Activated B cell treated with CpG ODN at 0.5 μM for 24 hours (primary cell): ENCODE data around the gene CDC42. TPM values are rescaled to one million over a fixed set of nuclear protein-coding genes. Genes with fewer than 3 reads are reported as not detected.

Source experiments
- ATAC-seq: fragments of 200-7000 bp; cut with Tn5 transposase; one replicate; pipeline ENCODE4 v1.10.0; 2021; ENCODE audit warnings: low read depth, mild to moderate bottlenecking, moderate library complexity
- CTCF ChIA-PET: fragments of 350-600 bp; sonication (Branson Sonifier 250); formaldehyde crosslinking; loops from one replicate; lab custom pipeline; 2021; ENCODE audit warnings: antibody characterized with exemption; lab: Charles Lee
- POLR2A ChIA-PET: fragments of 350-600 bp; sonication (Branson Sonifier 250); formaldehyde crosslinking; loops from one replicate; lab custom pipeline; 2021; ENCODE audit warnings: antibody characterized with exemption; lab: Charles Lee
- DNase-seq: peaks from one replicate; pipeline ENCODE4 v3.0.0; 2022
- H3K27ac Mint-ChIP-seq: one replicate; pipeline ENCODE4 v1.8.0; 2020; ENCODE audit warnings: mixed read lengths
- H3K27me3 Mint-ChIP-seq: one replicate; pipeline ENCODE4 v1.8.0; 2021; ENCODE audit warnings: mixed read lengths
- H3K36me3 Mint-ChIP-seq: one replicate; pipeline ENCODE4 v1.8.0; 2021; ENCODE audit warnings: low read depth, mixed read lengths
- H3K4me1 Mint-ChIP-seq: one replicate; pipeline ENCODE4 v1.8.0; 2021; ENCODE audit warnings: mixed read lengths
- H3K4me3 Mint-ChIP-seq: one replicate; pipeline ENCODE4 v1.8.0; 2020; ENCODE audit warnings: mild to moderate bottlenecking, mixed read lengths
- H3K9me3 Mint-ChIP-seq: one replicate; pipeline ENCODE4 v1.8.0; 2020; ENCODE audit warnings: mixed read lengths
- CTCF ChIP-seq: fragments of 200-600 bp; IDR thresholded peaks from one replicate; pipeline ENCODE4 v1.8.0; 2022; ENCODE audit warnings: antibody characterized with exemption, mild to moderate bottlenecking
- intact Hi-C: fragments of 100-400 bp; cut with micrococcal nuclease; formaldehyde crosslinking; loops from one replicate; pipeline ENCODE4 v1.15.1; 2024
- total RNA-seq: library from RNA; stranded (reverse); gene quantifications from 2 replicates; pipeline ENCODE4 v1.2.3, GENCODE V29; 2022

Gene CDC42
- total RNA-seq, 1 donor from 2014 or later: 310 TPM

GRCh38 chr1:22041505-22041904, 11.0 kb upstream of the CDC42 start:
- Mint-ChIP-seq H3K4me1 (peaks cover 60% of the 10 kb centered on the region), H3K36me3 (no peaks in the 10 kb centered on the region), H3K27ac (peak overlapping the region; percentile 57), H3K9me3 (peaks cover 4% of the 10 kb centered on the region), H3K4me3 (no peak overlapping the region), H3K27me3 (no peaks in the 10 kb centered on the region)
- no peak for ATAC-seq
- intact Hi-C loops: no loop called here
- no peak for DNase-seq
- CTCF ChIA-PET: no interaction called here
- POLR2A ChIA-PET: interaction anchor here (9.6 to 22.8 kb wide), 2 partner anchors 11 to 14 kb away, joined by 158 to 659 read pairs; partner anchors contain the start of gene CDC42
- TF ChIP-seq CTCF: no peak

- ATAC-seq: no peak
- ChIA-PET CTCF (no interaction called here), POLR2A (interaction anchor here (9.6 to 22.8 kb wide), 2 partner anchors 9 to 16 kb away, joined by 158 to 659 read pairs; partner anchors contain the start of gene CDC42)
- no peak for TF ChIP-seq CTCF
- intact Hi-C loops: no loop called here
- no peaks in the 10 kb centered on the region for H3K36me3 Mint-ChIP-seq
- H3K9me3 Mint-ChIP-seq: peaks cover 4% of the 10 kb centered on the region
- H3K4me1 Mint-ChIP-seq: peaks cover 56% of the 10 kb centered on the region
- no peaks in the 10 kb centered on the region for H3K27me3 Mint-ChIP-seq
- H3K4me3 Mint-ChIP-seq: no peak overlapping the region
- DNase-seq: no peak
- no peak overlapping the region for H3K27ac Mint-ChIP-seq
These were observed 9.2 kb upstream of the CDC42 start for GRCh38 chr1:22043198-22043769.

- intact Hi-C loops: no loop called here
- Mint-ChIP-seq H3K9me3 (peaks cover 4% of the 10 kb centered on the region), H3K27me3 (no peaks in the 10 kb centered on the region), H3K4me1 (peaks cover 53% of the 10 kb centered on the region), H3K27ac (no peak overlapping the region), H3K36me3 (no peaks in the 10 kb centered on the region), H3K4me3 (no peak overlapping the region)
- TF ChIP-seq CTCF: no peak
- POLR2A ChIA-PET: interaction anchor here (1.1 to 22.8 kb wide), 3 partner anchors 7 to 26 kb away, joined by 3 to 659 read pairs (median 158); partner anchors contain the start of gene CDC42
- DNase-seq (no peak), ATAC-seq (no peak)
- CTCF ChIA-PET: no interaction called here
These were observed 7.7 kb upstream of the CDC42 start for GRCh38 chr1:22044690-22045420.

GRCh38 chr1:22045604-22046228, 6.8 kb upstream of the CDC42 start:
- H3K27ac Mint-ChIP-seq: no peak overlapping the region

More at GRCh38 chr1:22045604-22046228, 6.8 kb upstream of the CDC42 start:
- peaks cover 4% of the 10 kb centered on the region for H3K9me3 Mint-ChIP-seq
- H3K4me1 Mint-ChIP-seq: peaks cover 44% of the 10 kb centered on the region
- H3K27me3 Mint-ChIP-seq: no peaks in the 10 kb centered on the region
- no peak for ATAC-seq
- POLR2A ChIA-PET: interaction anchor here (1.1 to 22.8 kb wide), 3 partner anchors 6 to 27 kb away, joined by 3 to 659 read pairs (median 158); partner anchors contain the start of gene CDC42
- CTCF ChIA-PET: no interaction called here
- no peaks in the 10 kb centered on the region for H3K36me3 Mint-ChIP-seq
- TF ChIP-seq CTCF: no peak
- H3K4me3 Mint-ChIP-seq: no peak overlapping the region
- intact Hi-C loops: no loop called here
- no peak for DNase-seq
